DOHH2 (cell line): Measurements from ENCODE around the gene POP5.

Source experiments
- H3F3A ChIP-seq: fragments of 200-600 bp; sonication (generic), shearing (Covaris generic); 2 replicates; pipeline ENCODE4 v1.6.0; 2016; ENCODE audit warnings: antibody characterized with exemption, mild to moderate bottlenecking; ENCODE audit not compliant: control insufficient read depth, insufficient read depth
- H3K27ac ChIP-seq: fragments of 200-600 bp; sonication (generic); 2 replicates; pipeline ENCODE4 v1.5.1; 2014; ENCODE audit warnings: low read depth, mild to moderate bottlenecking, low read length, moderate library complexity
- H3K27me3 ChIP-seq: fragments of 200-600 bp; sonication (generic); 2 replicates; pipeline ENCODE4 v1.6.1; 2014; ENCODE audit warnings: mild to moderate bottlenecking, low read length, mixed read lengths; ENCODE audit not compliant: control insufficient read depth
- H3K36me3 ChIP-seq: fragments of 200-600 bp; sonication (generic); 2 replicates; pipeline ENCODE4 v1.6.1; 2014; ENCODE audit warnings: mild to moderate bottlenecking, low read length, moderate library complexity, mixed read lengths; ENCODE audit not compliant: control insufficient read depth
- H3K4me1 ChIP-seq: fragments of 200-600 bp; sonication (generic); 2 replicates; pipeline ENCODE4 v1.6.1; 2014; ENCODE audit warnings: mild to moderate bottlenecking, low read length, mixed read lengths; ENCODE audit not compliant: control insufficient read depth
- H3K4me2 ChIP-seq: fragments of 200-600 bp; sonication (generic); 2 replicates; pipeline ENCODE4 v1.6.0; 2014; ENCODE audit warnings: mild to moderate bottlenecking, low read length, moderate library complexity
- H3K4me3 ChIP-seq: fragments of 200-600 bp; sonication (generic); 2 replicates; pipeline ENCODE4 v1.5.1; 2014; ENCODE audit warnings: mild to moderate bottlenecking, low read length, mixed read lengths
- H3K79me2 ChIP-seq: fragments of 200-600 bp; sonication (generic); 2 replicates; pipeline ENCODE4 v1.6.1; 2014; ENCODE audit warnings: mild to moderate bottlenecking, low read length, mixed read lengths; ENCODE audit not compliant: control insufficient read depth
- H3K9me2 ChIP-seq: fragments of 200-600 bp; sonication (generic); replicated peaks from 2 replicates; pipeline ENCODE4 v1.6.1; 2014; ENCODE audit warnings: mild to moderate bottlenecking, low read length, mixed read lengths; ENCODE audit not compliant: control insufficient read depth
- H3K9me3 ChIP-seq: fragments of 200-600 bp; sonication (generic); 2 replicates; pipeline ENCODE4 v1.6.1; 2014; ENCODE audit warnings: antibody characterized with exemption, low read length, mixed read lengths; ENCODE audit not compliant: control insufficient read depth, insufficient read depth
- H4K20me1 ChIP-seq: fragments of 200-600 bp; sonication (generic); 2 replicates; pipeline ENCODE4 v1.6.0; 2014; ENCODE audit warnings: low read depth, mild to moderate bottlenecking, antibody characterized with exemption, low read length, moderate library complexity; ENCODE audit not compliant: control insufficient read depth, insufficient read depth
- CTCF ChIP-seq: fragments of 200-600 bp; sonication (generic); IDR thresholded peaks from one replicate; pipeline ENCODE4 v1.5.1; 2014; ENCODE audit warnings: antibody characterized with exemption, mild to moderate bottlenecking, low read depth, low read length; ENCODE audit not compliant: poor library complexity, severe bottlenecking
- EZH2phosphoT487 ChIP-seq: fragments of 200-600 bp; sonication (generic); IDR thresholded peaks from 2 replicates; pipeline ENCODE4 v1.6.1; 2017; ENCODE audit warnings: borderline replicate concordance, mild to moderate bottlenecking, antibody characterized with exemption, low read length, moderate library complexity, mixed read lengths

POP5 gene

GRCh38 chr12:120581998-120582397 lies 796 bp upstream of the POP5 start:
- H3K27ac ChIP-seq: peak overlapping the region; percentile 17; the same call in 1 of the 2 replicates
- no peaks in the 10 kb centered on the region for H4K20me1 ChIP-seq
- peaks cover 3% of the 10 kb centered on the region; the same call in 1 of the 2 replicates for H3F3A ChIP-seq
- peaks cover 38% of the 10 kb centered on the region for H3K4me1 ChIP-seq
- peak overlapping the region; percentile 98 for H3K4me3 ChIP-seq
- H3K36me3 ChIP-seq: peaks cover 31% of the 10 kb centered on the region
- TF ChIP-seq CTCF (no peak), EZH2phosphoT487 (no peak)
- H3K9me3 ChIP-seq: no peaks in the 10 kb centered on the region
- H3K9me2 ChIP-seq: no peaks in the 10 kb centered on the region
- H3K4me2 ChIP-seq: peak overlapping the region; percentile 89
- peaks cover 20% of the 10 kb centered on the region for H3K27me3 ChIP-seq
- H3K79me2 ChIP-seq: peaks cover 11% of the 10 kb centered on the region

- 0 out of 2 replicates have a peak overlapping the region, but pooled peaks have one; percentile 89 for H3K4me2 ChIP-seq
Measured at GRCh38 chr12:120579179-120579578, 2.0 kb downstream of the POP5 start.

GRCh38 chr12:120574106-120574505 lies 7.1 kb downstream of the POP5 start:
- Histone ChIP-seq H3K9me3 (no peaks in the 10 kb centered on the region), H3K9me2 (no peaks in the 10 kb centered on the region), H3K4me3 (no peak overlapping the region), H3K4me1 (no peaks in the 10 kb centered on the region), H4K20me1 (no peaks in the 10 kb centered on the region), H3K4me2 (no peak overlapping the region), H3K79me2 (no peaks in the 10 kb centered on the region), H3K27ac (no peak overlapping the region), H3K36me3 (peaks cover 93% of the 10 kb centered on the region), H3F3A (peaks cover 3% of the 10 kb centered on the region), H3K27me3 (no peaks in the 10 kb centered on the region)
- no peak for TF ChIP-seq EZH2phosphoT487
- TF ChIP-seq CTCF: no peak

More at GRCh38 chr12:120579179-120579578, 2.0 kb downstream of the POP5 start:
- peaks cover 11% of the 10 kb centered on the region for H3K79me2 ChIP-seq
- H3K4me3 ChIP-seq: no peak overlapping the region
- peaks cover 31% of the 10 kb centered on the region for H3K4me1 ChIP-seq
- H3K9me3 ChIP-seq: no peaks in the 10 kb centered on the region
- no peaks in the 10 kb centered on the region for H3K9me2 ChIP-seq
- H3F3A ChIP-seq: peaks cover 6% of the 10 kb centered on the region
- TF ChIP-seq EZH2phosphoT487: no peak
- TF ChIP-seq CTCF: no peak
- peaks cover 58% of the 10 kb centered on the region for H3K36me3 ChIP-seq
- no peaks in the 10 kb centered on the region for H4K20me1 ChIP-seq
- H3K27me3 ChIP-seq: peaks cover 5% of the 10 kb centered on the region
- H3K27ac ChIP-seq: no peak overlapping the region

- no peak for TF ChIP-seq CTCF
- no peak for TF ChIP-seq EZH2phosphoT487
- H3K4me1 ChIP-seq: no peaks in the 10 kb centered on the region
Measured at GRCh38 chr12:120573560-120573959, 7.6 kb downstream of the POP5 start.

More at GRCh38 chr12:120573560-120573959, 7.6 kb downstream of the POP5 start:
- H3F3A ChIP-seq: peaks cover 3% of the 10 kb centered on the region
- H3K27me3 ChIP-seq: no peaks in the 10 kb centered on the region
- no peaks in the 10 kb centered on the region for H3K79me2 ChIP-seq
- no peak overlapping the region for H3K27ac ChIP-seq
- no peak overlapping the region for H3K4me2 ChIP-seq
- peaks cover 93% of the 10 kb centered on the region for H3K36me3 ChIP-seq
- no peaks in the 10 kb centered on the region for H3K9me2 ChIP-seq
- no peak overlapping the region for H3K4me3 ChIP-seq
- H4K20me1 ChIP-seq: no peaks in the 10 kb centered on the region
- H3K9me3 ChIP-seq: no peaks in the 10 kb centered on the region
